ENCODE results near the gene RFWD3.

DNA sequence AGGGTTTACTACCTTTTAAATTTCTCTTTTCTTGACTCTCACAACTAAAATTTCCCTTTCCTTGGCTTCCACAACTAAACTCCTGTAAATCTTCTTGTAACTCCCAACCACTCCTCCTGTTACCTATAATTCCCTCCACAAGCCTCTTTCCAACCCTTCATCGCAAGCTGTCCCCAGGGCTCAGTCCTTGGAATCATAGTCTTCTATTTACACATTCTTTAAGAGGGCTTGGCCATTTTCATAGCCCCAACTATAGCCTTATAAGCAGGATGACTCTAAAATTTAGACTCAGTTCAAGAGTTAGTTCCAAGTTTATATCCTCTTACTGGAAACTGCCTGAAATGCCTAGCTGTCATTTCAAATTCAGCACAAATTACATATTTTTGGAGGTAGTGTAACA is 83.7 kb downstream of the RFWD3 start:
- TF ChIP-seq, protein P1, sequence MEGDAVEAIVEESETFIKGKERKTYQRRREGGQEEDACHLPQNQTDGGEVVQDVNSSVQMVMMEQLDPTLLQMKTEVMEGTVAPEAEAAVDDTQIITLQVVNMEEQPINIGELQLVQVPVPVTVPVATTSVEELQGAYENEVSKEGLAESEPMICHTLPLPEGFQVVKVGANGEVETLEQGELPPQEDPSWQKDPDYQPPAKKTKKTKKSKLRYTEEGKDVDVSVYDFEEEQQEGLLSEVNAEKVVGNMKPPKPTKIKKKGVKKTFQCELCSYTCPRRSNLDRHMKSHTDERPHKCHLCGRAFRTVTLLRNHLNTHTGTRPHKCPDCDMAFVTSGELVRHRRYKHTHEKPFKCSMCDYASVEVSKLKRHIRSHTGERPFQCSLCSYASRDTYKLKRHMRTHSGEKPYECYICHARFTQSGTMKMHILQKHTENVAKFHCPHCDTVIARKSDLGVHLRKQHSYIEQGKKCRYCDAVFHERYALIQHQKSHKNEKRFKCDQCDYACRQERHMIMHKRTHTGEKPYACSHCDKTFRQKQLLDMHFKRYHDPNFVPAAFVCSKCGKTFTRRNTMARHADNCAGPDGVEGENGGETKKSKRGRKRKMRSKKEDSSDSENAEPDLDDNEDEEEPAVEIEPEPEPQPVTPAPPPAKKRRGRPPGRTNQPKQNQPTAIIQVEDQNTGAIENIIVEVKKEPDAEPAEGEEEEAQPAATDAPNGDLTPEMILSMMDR (IDR thresholded peaks at IDR 0.05), result no peak
- TF ChIP-seq POLR2A (IDR thresholded peaks at IDR 0.05), result no peak

Data from lower leg skin (tissue), 3 donors.